GM21447 (cell line): ENCODE results near the gene DHX36.

Experiments
- ATAC-seq: cut with Tn5 transposase; IDR thresholded peaks from one replicate; pipeline ENCODE4 v1.9.1; 2021; ENCODE audit not compliant: unreplicated experiment

Gene DHX36

GRCh38 chr3:154285221-154285620 is 39.1 kb downstream of the DHX36 start:
- ATAC-seq: peak; percentile 74

GRCh38 chr3:154280161-154280560 is 44.1 kb downstream of the DHX36 start:
- no peak for ATAC-seq

GRCh38 chr3:154275965-154276364 is 48.3 kb downstream of the DHX36 start:
- no peak for ATAC-seq

GRCh38 chr3:154275292-154275691 is 49.0 kb downstream of the DHX36 start:
- ATAC-seq: no peak

GRCh38 chr3:154274348-154274747 is 49.9 kb downstream of the DHX36 start:
- ATAC-seq: no peak

DNA sequence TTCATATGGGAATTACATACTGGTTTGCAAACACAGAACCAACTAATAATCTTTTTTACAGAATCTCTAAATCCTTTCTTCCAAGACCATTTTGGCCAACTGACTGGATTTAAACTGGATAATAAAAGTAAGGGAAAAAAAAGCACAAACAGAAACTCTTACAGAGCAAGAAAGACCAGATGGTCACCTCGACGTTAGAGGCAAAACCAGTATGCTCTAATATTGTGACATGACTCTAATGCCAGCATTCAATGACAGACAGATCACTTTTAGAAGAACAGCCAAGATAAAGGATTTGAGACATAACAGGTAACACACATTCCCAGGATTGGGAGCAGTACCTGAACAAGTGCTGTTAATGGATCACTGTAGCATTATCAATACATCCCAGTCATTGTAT is 50.9 kb downstream of the DHX36 start:
- no peak for ATAC-seq

GRCh38 chr3:154254527-154254926 is 69.8 kb downstream of the DHX36 start:
- ATAC-seq: no peak

DNA sequence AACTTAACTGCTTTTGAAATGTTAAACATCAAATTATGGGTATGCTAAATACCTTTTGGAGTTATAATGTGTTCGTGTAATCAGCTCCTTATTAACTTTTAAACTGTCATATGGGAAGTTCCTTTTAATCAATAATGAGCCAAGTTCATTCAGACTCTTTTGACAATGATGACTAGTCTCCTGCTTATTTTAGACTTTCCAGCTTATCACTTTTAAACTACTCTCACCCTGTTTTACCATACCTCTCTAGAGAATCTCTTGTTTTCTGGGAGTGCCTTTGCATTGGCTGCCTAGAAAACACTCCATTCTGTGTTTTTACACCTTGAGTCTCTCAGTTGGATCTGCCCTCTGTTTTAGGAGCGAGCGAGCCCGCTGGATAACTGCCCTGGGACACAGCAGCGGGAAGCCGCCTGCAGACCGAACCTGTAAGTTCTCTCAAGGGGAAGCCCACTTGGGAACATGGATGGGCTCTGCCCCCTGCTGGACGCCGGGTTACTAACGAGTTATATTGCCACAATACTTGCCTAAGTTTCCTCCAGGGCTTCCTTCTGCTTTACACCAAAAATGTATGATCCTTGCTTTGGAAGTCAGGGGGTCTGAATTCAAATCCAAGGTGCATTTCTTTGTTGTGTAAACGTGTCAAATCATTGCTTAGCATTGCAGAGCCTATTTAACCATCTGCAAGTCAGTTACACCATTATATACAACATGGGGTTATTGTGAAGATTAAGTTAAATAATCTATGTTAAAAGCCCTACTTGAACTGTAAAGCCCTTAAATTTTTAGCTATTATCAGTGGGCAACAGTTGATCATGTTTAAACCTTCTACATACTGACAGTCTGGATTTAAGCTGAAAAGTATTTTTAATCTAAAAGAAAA is 71.3 kb downstream of the DHX36 start:
- peak; percentile 96 for ATAC-seq

DNA sequence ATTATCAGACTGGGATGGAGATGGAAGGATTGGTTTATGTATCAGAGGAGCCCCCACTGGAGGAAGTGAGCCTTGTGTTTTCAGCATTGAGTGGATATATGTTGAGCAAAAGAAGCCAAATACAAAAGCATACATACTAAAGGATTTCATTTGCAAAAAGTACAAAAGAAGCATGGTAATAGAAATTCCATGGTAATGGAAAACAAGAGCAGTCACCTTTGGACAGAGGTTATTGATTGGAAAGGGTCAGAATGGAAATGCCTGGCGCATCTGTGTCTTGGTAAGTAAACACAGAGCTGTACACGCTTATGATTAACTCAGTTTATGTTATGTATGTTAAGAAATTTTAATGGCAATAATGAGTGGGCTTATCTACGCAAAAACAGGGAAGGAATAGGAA is 72.7 kb downstream of the DHX36 start:
- ATAC-seq: no peak

DNA sequence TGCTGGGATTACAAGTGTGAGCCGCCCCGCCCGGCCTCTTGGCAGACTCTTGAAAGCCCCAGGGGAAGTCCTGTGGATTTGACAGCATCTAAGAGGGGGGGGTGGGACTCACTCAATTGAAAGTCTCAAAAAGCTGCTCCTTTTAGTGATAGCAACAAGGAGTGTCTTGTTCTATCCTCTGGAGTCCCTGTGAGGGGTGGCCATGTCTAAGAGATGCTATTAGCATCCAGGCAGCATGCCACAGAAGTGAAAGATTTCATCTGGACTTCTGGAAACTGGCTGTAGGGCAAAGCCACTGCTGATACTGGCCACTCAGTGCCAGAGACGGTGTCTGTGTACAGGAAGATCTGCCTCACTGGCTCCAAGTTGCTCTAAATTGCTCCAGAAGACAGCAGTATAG is 74.0 kb downstream of the DHX36 start:
- ATAC-seq: no peak

- ATAC-seq: no peak
Measured at GRCh38 chr3:154247806-154248415, 76.4 kb downstream of the DHX36 start.

GRCh38 chr3:154244644-154245043 is 79.6 kb downstream of the DHX36 start:
- no peak for ATAC-seq

DNA sequence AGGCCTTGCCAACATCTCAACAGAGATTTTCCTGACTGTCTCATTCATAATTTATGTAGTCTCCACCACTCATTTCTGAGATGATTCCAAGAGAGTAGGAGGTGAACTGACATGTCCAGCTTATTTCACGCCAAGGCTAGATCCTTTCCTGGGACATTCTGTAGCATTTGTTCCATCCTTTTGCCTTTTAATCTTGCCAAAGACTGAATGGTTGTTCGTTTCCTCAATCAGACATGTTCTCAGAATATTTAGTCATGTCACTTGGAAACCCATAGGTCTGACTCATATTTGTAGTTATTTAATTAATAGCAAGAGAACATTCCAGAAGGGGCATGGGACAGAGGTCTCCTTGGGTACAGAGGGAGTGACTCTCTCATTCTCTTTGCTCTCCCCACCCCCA is 80.9 kb downstream of the DHX36 start:
- no peak for ATAC-seq

- ATAC-seq: no peak
Measured at GRCh38 chr3:154242766-154243165, 81.5 kb downstream of the DHX36 start.

- ATAC-seq: no peak
Measured at GRCh38 chr3:154241496-154241895, 82.8 kb downstream of the DHX36 start.

DNA sequence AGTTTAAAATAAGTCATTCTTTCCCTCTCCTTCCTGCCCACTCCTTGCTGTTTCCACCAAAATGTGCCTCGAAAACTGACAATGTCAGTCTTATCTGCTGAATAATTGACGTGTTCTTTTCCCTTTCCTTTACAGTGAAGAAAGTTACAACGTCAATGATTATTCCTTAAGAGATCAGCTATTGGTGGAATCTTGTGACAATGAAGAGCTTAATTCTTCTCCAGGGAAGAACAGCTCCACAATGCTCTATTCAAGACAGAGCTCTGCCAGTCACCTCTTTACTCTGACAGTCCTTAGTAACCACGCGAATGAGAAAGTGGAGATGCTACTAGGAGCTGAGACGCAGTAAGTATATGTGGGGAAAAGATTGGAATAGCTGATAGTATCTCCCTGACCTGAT is 84.1 kb downstream of the DHX36 start:
- ATAC-seq: no peak

GRCh38 chr3:154236331-154236730 is 88.0 kb downstream of the DHX36 start:
- ATAC-seq: no peak

DNA sequence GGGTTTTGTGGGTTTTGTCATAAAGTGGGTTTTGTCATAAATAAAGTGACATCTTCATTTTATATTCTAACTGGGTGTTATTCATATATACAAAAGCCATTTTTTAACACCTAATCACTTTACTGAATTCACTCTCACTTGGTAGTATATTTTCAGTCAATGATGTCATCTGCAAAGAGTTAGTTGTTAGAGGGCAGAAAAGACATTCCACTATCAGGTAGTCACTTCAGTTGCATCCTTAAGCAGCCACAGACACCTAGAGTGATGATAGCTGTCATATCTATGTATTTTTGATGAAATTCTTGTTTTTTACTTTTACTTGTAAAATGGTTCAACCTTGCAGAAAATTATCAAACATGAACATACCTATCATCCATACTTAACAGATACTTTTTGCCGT is 89.0 kb downstream of the DHX36 start:
- no peak for ATAC-seq

DNA sequence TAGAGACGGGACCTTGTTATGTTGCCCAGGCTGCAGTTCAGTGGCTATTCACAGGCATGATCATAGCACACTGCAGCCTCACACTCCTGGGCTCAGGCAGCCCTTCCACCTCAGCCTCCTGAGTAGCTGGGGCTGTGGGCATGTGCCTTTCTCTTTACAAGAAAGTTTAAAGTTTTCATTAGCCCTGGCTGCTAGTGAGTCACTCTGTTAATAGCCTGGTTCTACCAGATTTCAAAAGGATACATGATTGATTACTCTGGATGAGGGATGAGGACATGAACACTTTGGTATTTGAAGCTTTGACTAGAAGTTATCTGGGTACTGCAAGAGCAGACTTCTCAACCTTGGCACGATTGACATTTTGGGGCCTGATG is 95.1 kb downstream of the DHX36 start:
- no peak for ATAC-seq

- ATAC-seq: no peak
Measured at GRCh38 chr3:154228561-154229216, 95.6 kb downstream of the DHX36 start.

DNA sequence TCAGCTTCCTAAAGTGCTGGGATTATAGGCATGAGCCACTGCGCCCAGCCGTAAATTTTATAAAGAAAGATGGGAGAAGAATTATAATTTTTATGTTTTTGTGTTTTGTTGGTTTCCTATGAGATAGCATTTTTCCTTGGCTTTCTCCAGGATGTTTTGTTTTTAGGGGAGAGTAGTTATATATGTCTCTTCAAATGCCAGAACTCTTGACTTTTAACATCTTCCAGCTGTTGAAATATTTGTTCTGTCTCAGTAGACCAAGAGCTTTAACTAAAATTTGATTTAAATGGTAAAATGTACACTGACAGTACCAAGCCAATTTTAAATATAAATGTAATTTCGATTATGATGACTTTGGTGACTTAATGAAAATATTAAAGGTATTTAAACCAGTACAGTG is 96.8 kb downstream of the DHX36 start:
- ATAC-seq: no peak

- no peak for ATAC-seq
Measured at GRCh38 chr3:154225536-154225935, 98.8 kb downstream of the DHX36 start.
